Adrenal gland (tissue), 5 donors: ENCODE measurements around the gene EFEMP2.

Experiments used
- CTCF ChIP-seq, 6 experiments: fragments of 450-650 bp in 4 of 6; fragments of 200-600 bp in 2 of 6; sonication (generic) in 1 of 6; IDR thresholded peaks; 1 replicate in 5 of 6; 2 replicates in 1 of 6; pipeline versions ENCODE4 v1.5.1 to v1.8.0; 2016 to 2021; ENCODE audit warnings: antibody characterized with exemption in 6 of 6, mild to moderate bottlenecking in 2 of 6, moderate library complexity in 1 of 6
- POLR2A ChIP-seq, 2 donors: fragments of 450-650 bp; IDR thresholded peaks; one replicate each; pipeline ENCODE4 v1.6.1; 2017; ENCODE audit warnings: antibody characterized with exemption in 2 of 2, mild to moderate bottlenecking in 2 of 2, moderate library complexity in 1 of 2
- donor health status: DM: no; HTN: no; CAD: no.

GRCh38 chr11:65854161-65854592 is 18.4 kb downstream of the EFEMP2 start:
- TF ChIP-seq CTCF (IDR thresholded peaks at IDR 0.05) (no peak), POLR2A (IDR thresholded peaks at IDR 0.05) (no peak)
